ENCODE results near the gene CCDC195.

- TF ChIP-seq CTCF (IDR thresholded peaks at IDR 0.05; ENCODE audit: poor library complexity) (no peak), EZH2 (IDR thresholded peaks at IDR 0.05; ENCODE audit: borderline replicate concordance) (no peak), EZH2phosphoT487 (IDR thresholded peaks at IDR 0.05; ENCODE audit: low read depth, severe bottlenecking, unreplicated experiment) (no peak)
Observed at GRCh38 chr2:224658780-224659405, 57.3 kb downstream of the CCDC195 start.

Measured in hepatocyte (in vitro differentiated cells).